ENCODE measurements around the gene FAM186B. TPM values are rescaled to one million over a fixed set of nuclear protein-coding genes. Genes with fewer than 3 reads are reported as not detected.

FAM186B gene
- total RNA-seq, 1 experiment from 2014 or later = 0.46 TPM

DNA sequence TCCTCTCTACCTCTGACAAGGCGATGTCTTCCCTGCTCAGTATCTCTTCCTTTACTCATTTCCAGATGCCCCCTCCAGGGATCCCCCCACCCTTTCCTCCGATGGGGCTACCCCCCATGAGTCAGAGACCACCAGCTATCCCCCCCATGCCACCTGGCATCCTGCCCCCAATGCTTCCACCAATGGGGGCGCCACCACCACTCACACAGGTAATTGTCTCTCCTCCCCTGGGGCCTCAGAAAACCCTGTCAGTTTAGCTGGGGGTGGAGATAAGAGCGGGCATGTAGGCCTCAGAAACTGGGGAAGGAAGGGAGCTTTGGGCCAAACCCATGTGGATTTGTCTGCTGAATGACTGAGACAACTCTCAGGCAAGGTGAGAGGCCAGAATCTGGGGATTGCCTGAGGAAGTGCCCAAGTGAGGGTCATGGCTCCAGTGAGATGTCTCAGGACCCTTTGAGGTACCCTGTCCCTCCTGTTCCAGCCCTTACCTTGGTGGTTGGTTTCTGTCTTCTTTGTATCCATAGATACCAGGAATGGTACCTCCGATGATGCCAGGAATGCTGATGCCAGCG is 26.0 kb upstream of the FAM186B start:
- Histone ChIP-seq H3K9ac (ENCODE audit: extremely low read depth, insufficient read length, low read length) (no peak overlapping the region), H3K23me2 (ENCODE audit: insufficient read length, low read depth, low read length, poor library complexity, severe bottlenecking) (no peaks in the 10 kb centered on the region), H3K4me1 (ENCODE audit: insufficient read depth, low read length) (no peaks in the 10 kb centered on the region), H3K23ac (ENCODE audit: insufficient read length, low read depth, low read length) (no peak overlapping the region), H3K4ac (ENCODE audit: low read depth, low read length) (no peak overlapping the region), H3K79me1 (ENCODE audit: insufficient read depth, low read depth, low read length, poor library complexity, severe bottlenecking) (no peaks in the 10 kb centered on the region), H4K20me1 (ENCODE audit: control insufficient read depth, insufficient read depth, insufficient read length) (no peaks in the 10 kb centered on the region), H2BK120ac (ENCODE audit: low read depth, low read length, poor library complexity, severe bottlenecking) (no peak overlapping the region), H3K79me2 (ENCODE audit: insufficient read depth, low read length) (no peaks in the 10 kb centered on the region), H4K5ac (ENCODE audit: insufficient read length, low read depth, low read length) (no peak overlapping the region), H3K14ac (ENCODE audit: insufficient read depth, low read length) (no peak overlapping the region), H4K8ac (replicated peaks; ENCODE audit: insufficient read length, low read depth, low read length) (no peak overlapping the region), H3K18ac (ENCODE audit: insufficient read length, low read depth, low read length) (no peak overlapping the region), H2BK20ac (ENCODE audit: low read depth, low read length, poor library complexity, severe bottlenecking) (no peak overlapping the region), H3K27me3 (ENCODE audit: insufficient read depth, low read length) (no peaks in the 10 kb centered on the region), H2BK15ac (ENCODE audit: low read depth, low read length) (no peak overlapping the region), H3K27ac (ENCODE audit: insufficient read length, low read depth, low read length) (no peak overlapping the region), H3T11ph (ENCODE audit: low read length) (no peak overlapping the region), H3K9me3 (ENCODE audit: control insufficient read depth, low read depth, low read length) (no peaks in the 10 kb centered on the region), H2AFZ (ENCODE audit: low read length) (no peak overlapping the region), H2BK12ac (ENCODE audit: insufficient read length, low read depth, low read length) (no peak overlapping the region), H4K91ac (ENCODE audit: insufficient read length, low read depth, low read length) (no peak overlapping the region), H3K4me2 (ENCODE audit: insufficient read depth, insufficient read length, low read length) (no peak overlapping the region), H2BK5ac (ENCODE audit: insufficient read length, low read length) (no peak overlapping the region), H2AK5ac (ENCODE audit: insufficient read length, low read length) (no peak overlapping the region), H3K56ac (ENCODE audit: insufficient read length, low read depth, low read length) (no peak overlapping the region)
- Mint-ChIP-seq H3K4me3 (no peak overlapping the region), H3K9me3 (no peaks in the 10 kb centered on the region), H3K27me3 (ENCODE audit: low read depth) (no peaks in the 10 kb centered on the region; the same call in none of the 2 replicates), H3K4me1 (peaks cover 0 to 6% of the 10 kb centered on the region in 2 experiments; a peak in 2 of 4 replicates), H3K36me3 (ENCODE audit: insufficient read depth in 1 of 3, low read depth in 3 of 3) (peaks cover 3 to 24% (median 12%) of the 10 kb centered on the region in 3 experiments; a peak in 6 of 7 replicates), H3K27ac (no peak overlapping the region; a peak in 2 of 7 replicates)
- WGBS (ENCODE audit: extremely low coverage, insufficient read length, low lambda C conversion rate) = no CpG with 5 or more reads among the region's 6 CpGs
- TF ChIP-seq, protein P1, sequence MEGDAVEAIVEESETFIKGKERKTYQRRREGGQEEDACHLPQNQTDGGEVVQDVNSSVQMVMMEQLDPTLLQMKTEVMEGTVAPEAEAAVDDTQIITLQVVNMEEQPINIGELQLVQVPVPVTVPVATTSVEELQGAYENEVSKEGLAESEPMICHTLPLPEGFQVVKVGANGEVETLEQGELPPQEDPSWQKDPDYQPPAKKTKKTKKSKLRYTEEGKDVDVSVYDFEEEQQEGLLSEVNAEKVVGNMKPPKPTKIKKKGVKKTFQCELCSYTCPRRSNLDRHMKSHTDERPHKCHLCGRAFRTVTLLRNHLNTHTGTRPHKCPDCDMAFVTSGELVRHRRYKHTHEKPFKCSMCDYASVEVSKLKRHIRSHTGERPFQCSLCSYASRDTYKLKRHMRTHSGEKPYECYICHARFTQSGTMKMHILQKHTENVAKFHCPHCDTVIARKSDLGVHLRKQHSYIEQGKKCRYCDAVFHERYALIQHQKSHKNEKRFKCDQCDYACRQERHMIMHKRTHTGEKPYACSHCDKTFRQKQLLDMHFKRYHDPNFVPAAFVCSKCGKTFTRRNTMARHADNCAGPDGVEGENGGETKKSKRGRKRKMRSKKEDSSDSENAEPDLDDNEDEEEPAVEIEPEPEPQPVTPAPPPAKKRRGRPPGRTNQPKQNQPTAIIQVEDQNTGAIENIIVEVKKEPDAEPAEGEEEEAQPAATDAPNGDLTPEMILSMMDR (conservative IDR thresholded peaks at IDR 0.05) = peak; percentile 35; the same call in 2 of the 3 replicates
- no peak for DNase-seq
